PFSK-1 (cell line): Measurements from ENCODE around the gene MEDAG.

ENCODE experiments used
- FOXP2 ChIP-seq: optimal IDR thresholded peaks from 2 replicates; pipeline ENCODE3; 2011; ENCODE audit warnings: borderline replicate concordance, control low read depth, inconsistent platforms; ENCODE audit not compliant: insufficient read depth; ENCODE audit errors: extremely low read length, extremely low read depth
- POLR2AphosphoS5 ChIP-seq: IDR thresholded peaks from 2 replicates; pipeline ENCODE4 v1.6.1; 2012; ENCODE audit warnings: low read depth, mild to moderate bottlenecking, control low read depth, low read length, moderate library complexity
- REST ChIP-seq, 2 experiments: IDR thresholded peaks; 2 replicates each; pipeline versions ENCODE4 v1.6.1 to v1.8.0; 2011 to 2012; ENCODE audit warnings: low read depth in 2 of 2, low read length in 2 of 2, control low read depth in 1 of 2, inconsistent platforms in 1 of 2, mild to moderate bottlenecking in 1 of 2, moderate library complexity in 1 of 2; ENCODE audit not compliant: insufficient read depth in 1 of 2
- SIN3A ChIP-seq: IDR thresholded peaks from 2 replicates; pipeline ENCODE4 v1.6.1; 2012; ENCODE audit warnings: mild to moderate bottlenecking, low read length, moderate library complexity, borderline replicate concordance; ENCODE audit not compliant: insufficient read depth
- TAF1 ChIP-seq: IDR thresholded peaks from 2 replicates; pipeline ENCODE4 v1.6.1; 2012; ENCODE audit warnings: low read length, control low read depth, borderline replicate concordance; ENCODE audit not compliant: insufficient read depth

MEDAG gene

GRCh38 chr13:30928978-30929377 is 22.9 kb downstream of the MEDAG start:
- no peak for TF ChIP-seq SIN3A
- no peak for TF ChIP-seq FOXP2
- no peak for TF ChIP-seq TAF1
- TF ChIP-seq REST (IDR thresholded peaks at IDR 0.05; ENCODE audit: insufficient read depth in 1 of 2, low read depth in 2 of 2, low read length in 2 of 2) = no peak
- no peak for TF ChIP-seq POLR2AphosphoS5

DNA sequence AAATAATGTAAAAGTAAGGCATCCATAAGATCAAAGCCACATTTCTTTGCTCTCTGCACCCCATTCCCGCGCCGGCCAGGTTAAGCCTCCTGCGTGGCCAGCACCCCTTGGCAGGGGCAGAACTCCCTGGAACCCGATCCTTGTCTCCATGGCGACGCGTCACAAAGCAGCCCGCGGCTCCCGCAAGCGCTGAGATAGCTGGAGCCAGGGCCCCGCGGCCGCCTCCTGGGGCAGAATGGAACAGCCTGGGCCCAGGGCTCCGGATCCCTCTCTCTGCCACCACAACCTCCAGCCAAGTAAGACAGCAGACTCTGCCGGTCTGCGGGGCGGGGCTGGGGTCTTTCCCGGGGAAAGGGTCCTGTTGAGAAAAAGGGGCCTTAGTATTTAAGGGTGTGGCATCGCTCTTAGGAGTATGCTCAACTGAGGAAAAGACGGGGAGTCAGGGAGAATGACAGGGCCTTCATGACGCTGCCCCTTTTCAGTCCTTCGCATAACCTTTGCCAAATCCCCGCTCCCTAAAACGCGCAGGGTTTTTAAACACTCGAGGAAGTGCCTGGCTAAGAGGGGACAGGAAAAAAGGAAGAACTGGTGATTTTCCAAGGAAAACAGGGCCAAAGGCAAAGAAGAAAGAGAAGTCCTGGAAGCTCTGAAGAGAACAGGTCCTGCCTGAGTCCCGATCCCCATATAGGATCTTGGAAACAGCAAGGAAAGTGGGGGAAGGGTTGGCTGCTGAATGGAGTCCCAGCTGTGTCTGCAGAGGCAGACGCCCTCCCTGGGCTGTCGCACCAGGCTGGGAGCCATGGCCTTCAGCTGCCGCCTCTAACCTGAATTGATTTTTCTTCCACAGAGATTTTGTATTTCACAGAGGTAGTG is 26.6 kb downstream of the MEDAG start, which contains the start of gene TEX26:
Gene TEX26, plus strand, starts transcription at position 176 of the 873 bp plus-strand sequence. Its CDS starts 60 bp downstream, at position 236.
- TF ChIP-seq SIN3A (no peak), FOXP2 (no peak), REST (IDR thresholded peaks at IDR 0.05; ENCODE audit: insufficient read depth in 1 of 2, low read depth in 2 of 2, low read length in 2 of 2) (no peak), POLR2AphosphoS5 (no peak), TAF1 (no peak)

- no peak for TF ChIP-seq REST (IDR thresholded peaks at IDR 0.05; ENCODE audit: insufficient read depth in 1 of 2, low read depth in 2 of 2, low read length in 2 of 2)
Observed at GRCh38 chr13:30933354-30933670, 27.2 kb downstream of the MEDAG start.

DNA sequence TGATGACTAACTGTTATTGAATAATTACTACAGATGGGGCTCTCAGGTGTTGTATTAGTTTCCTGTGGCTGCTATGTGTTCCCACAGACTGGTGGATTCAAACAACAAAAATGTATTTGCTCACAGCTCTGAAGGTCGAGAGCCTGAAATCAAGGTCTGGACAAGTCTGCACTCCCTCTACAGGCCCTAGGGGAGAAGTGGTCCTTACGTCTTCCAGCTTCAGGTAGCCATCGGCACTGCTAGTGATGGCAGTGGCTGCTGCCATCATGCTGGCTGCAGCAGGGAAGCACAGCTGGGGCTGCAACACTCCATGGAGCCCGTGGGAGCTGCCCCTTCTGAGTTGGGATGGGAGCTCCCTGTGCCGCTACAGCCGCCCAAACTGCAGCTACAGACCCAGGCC is 28.3 kb downstream of the MEDAG start:
- TF ChIP-seq POLR2AphosphoS5 (no peak), SIN3A (no peak), REST (IDR thresholded peaks at IDR 0.05; ENCODE audit: insufficient read depth in 1 of 2, low read depth in 2 of 2, low read length in 2 of 2) (no peak), FOXP2 (no peak), TAF1 (no peak)

DNA sequence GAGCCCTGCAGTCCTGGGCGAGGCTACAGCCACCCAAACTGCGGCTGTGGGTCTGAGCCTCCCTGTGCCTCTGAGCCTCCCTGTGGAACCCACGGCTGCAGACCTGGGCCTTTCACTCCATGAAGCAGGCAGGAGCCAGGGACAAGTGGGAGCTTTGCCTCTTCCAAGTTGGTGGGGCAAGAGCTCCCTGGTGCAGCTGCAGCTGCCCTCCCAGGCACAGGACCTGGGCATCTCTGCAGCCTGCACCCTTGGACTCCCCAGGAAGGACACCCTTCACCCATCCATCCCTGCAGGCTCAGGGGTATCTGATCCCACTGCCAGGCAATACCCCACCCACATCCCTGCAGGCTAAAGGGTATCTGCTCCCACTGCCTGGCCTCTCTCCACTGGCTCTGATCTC is 28.7 kb downstream of the MEDAG start:
- no peak for TF ChIP-seq FOXP2
- TF ChIP-seq SIN3A = no peak
- TF ChIP-seq REST (IDR thresholded peaks at IDR 0.05; ENCODE audit: insufficient read depth in 1 of 2, low read depth in 2 of 2, low read length in 2 of 2) = no peak
- no peak for TF ChIP-seq TAF1
- no peak for TF ChIP-seq POLR2AphosphoS5
